ENCODE results near the gene CADM2. TPM values are rescaled to one million over a fixed set of nuclear protein-coding genes. Genes with fewer than 3 reads are reported as not detected.

The CADM2 gene
- total and polyA plus RNA-seq, 2 experiments from 2014 or later: 0.09 TPM; not detected in 1

GRCh38 chr3:85821130-85821756, 862.5 kb downstream of the CADM2 start:
- in situ Hi-C loops (cut with MboI): no loop called here
- no peak for TF ChIP-seq EZH2phosphoT487 (IDR thresholded peaks at IDR 0.05; ENCODE audit: insufficient read depth, low read depth)
- no peak for TF ChIP-seq EZH2 (IDR thresholded peaks at IDR 0.05; ENCODE audit: insufficient read depth, poor library complexity, severe bottlenecking)
- 12 to 36% methylated on average over 1 of the region's 1 CpG for WGBS, 2 experiments (ENCODE audit: low coverage in 1 of 2, low lambda C conversion rate in 2 of 2, missing lambda C conversion rate in 2 of 2)

GRCh38 chr3:85835857-85836440, 877.2 kb downstream of the CADM2 start:
- no peak for DNase-seq
- H3F3A ChIP-seq (ENCODE audit: insufficient read depth): no peaks in the 10 kb centered on the region
- no peak for TF ChIP-seq EZH2 (IDR thresholded peaks at IDR 0.05; ENCODE audit: insufficient read depth, poor library complexity, severe bottlenecking)
- TF ChIP-seq EZH2phosphoT487 (IDR thresholded peaks at IDR 0.05; ENCODE audit: insufficient read depth, low read depth): no peak
- H3K9ac ChIP-seq: no peak overlapping the region
- no peaks in the 10 kb centered on the region for H4K20me1 ChIP-seq (ENCODE audit: insufficient read depth)
- no peaks in the 10 kb centered on the region for H3K9me2 ChIP-seq (ENCODE audit: insufficient read depth)
- no peaks in the 10 kb centered on the region for H3K79me2 ChIP-seq (ENCODE audit: insufficient read depth)
- in situ Hi-C loops (cut with MboI): no loop called here
- 5 to 7% methylated on average over 1 of the region's 1 CpG for WGBS, 2 experiments (ENCODE audit: low coverage in 1 of 2, low lambda C conversion rate in 2 of 2, missing lambda C conversion rate in 2 of 2)
- no peaks in the 10 kb centered on the region for H3K4me1 ChIP-seq (ENCODE audit: insufficient read depth)
- H2AFZ ChIP-seq: no peak overlapping the region
- H3K9me3 ChIP-seq (ENCODE audit: low read depth): no peaks in the 10 kb centered on the region
- H3K27me3 ChIP-seq (replicated peaks; ENCODE audit: insufficient read depth): no peaks in the 10 kb centered on the region
- no peak overlapping the region for H3K4me3 ChIP-seq
- H3K36me3 ChIP-seq (ENCODE audit: low read depth): no peaks in the 10 kb centered on the region
- no peak overlapping the region for H3K4me2 ChIP-seq (ENCODE audit: unreplicated experiment)
- no peak overlapping the region for H3K27ac ChIP-seq

More at GRCh38 chr3:85821130-85821756, 862.5 kb downstream of the CADM2 start:
- H3K79me2 ChIP-seq (ENCODE audit: insufficient read depth): no peaks in the 10 kb centered on the region
- no peaks in the 10 kb centered on the region for H4K20me1 ChIP-seq (ENCODE audit: insufficient read depth)
- H3K9me3 ChIP-seq (ENCODE audit: low read depth): no peaks in the 10 kb centered on the region
- H3F3A ChIP-seq (ENCODE audit: insufficient read depth): no peaks in the 10 kb centered on the region
- no peak overlapping the region for H3K27ac ChIP-seq
- no peak overlapping the region for H2AFZ ChIP-seq
- H3K9ac ChIP-seq: no peak overlapping the region
- no peak overlapping the region for H3K4me2 ChIP-seq (ENCODE audit: unreplicated experiment)
- DNase-seq: peak; percentile 5
- H3K27me3 ChIP-seq (replicated peaks; ENCODE audit: insufficient read depth): no peaks in the 10 kb centered on the region
- no peaks in the 10 kb centered on the region for H3K36me3 ChIP-seq (ENCODE audit: low read depth)
- no peak overlapping the region for H3K4me3 ChIP-seq
- no peaks in the 10 kb centered on the region for H3K4me1 ChIP-seq (ENCODE audit: insufficient read depth)
- no peaks in the 10 kb centered on the region for H3K9me2 ChIP-seq (ENCODE audit: insufficient read depth)

GRCh38 chr3:85837402-85837801, 878.6 kb downstream of the CADM2 start:
- Histone ChIP-seq H3K27me3 (replicated peaks; ENCODE audit: insufficient read depth) (no peaks in the 10 kb centered on the region), H3K36me3 (ENCODE audit: low read depth) (no peaks in the 10 kb centered on the region), H3K9ac (no peak overlapping the region), H3F3A (ENCODE audit: insufficient read depth) (no peaks in the 10 kb centered on the region), H2AFZ (no peak overlapping the region), H3K27ac (no peak overlapping the region), H3K4me3 (no peak overlapping the region), H3K4me2 (ENCODE audit: unreplicated experiment) (no peak overlapping the region), H4K20me1 (ENCODE audit: insufficient read depth) (no peaks in the 10 kb centered on the region), H3K79me2 (ENCODE audit: insufficient read depth) (no peaks in the 10 kb centered on the region), H3K4me1 (ENCODE audit: insufficient read depth) (no peaks in the 10 kb centered on the region), H3K9me3 (ENCODE audit: low read depth) (no peaks in the 10 kb centered on the region), H3K9me2 (ENCODE audit: insufficient read depth) (no peaks in the 10 kb centered on the region)
- DNase-seq: no peak
- in situ Hi-C loops (cut with MboI): no loop called here
- no peak for TF ChIP-seq EZH2phosphoT487 (IDR thresholded peaks at IDR 0.05; ENCODE audit: insufficient read depth, low read depth)
- no peak for TF ChIP-seq EZH2 (IDR thresholded peaks at IDR 0.05; ENCODE audit: insufficient read depth, poor library complexity, severe bottlenecking)
- WGBS, 2 experiments (ENCODE audit: low coverage in 1 of 2, low lambda C conversion rate in 2 of 2, missing lambda C conversion rate in 2 of 2): 9 to 14% methylated on average over 3 of the region's 3 CpGs

GRCh38 chr3:85838921-85839320, 880.1 kb downstream of the CADM2 start:
- WGBS, 2 experiments (ENCODE audit: low coverage in 1 of 2, low lambda C conversion rate in 2 of 2, missing lambda C conversion rate in 2 of 2): 9 to 26% methylated on average over 1 of the region's 1 CpG
- no peaks in the 10 kb centered on the region for H3K79me2 ChIP-seq (ENCODE audit: insufficient read depth)
- no peaks in the 10 kb centered on the region for H4K20me1 ChIP-seq (ENCODE audit: insufficient read depth)
- H3K9me3 ChIP-seq (ENCODE audit: low read depth): no peaks in the 10 kb centered on the region
- no peak overlapping the region for H3K4me2 ChIP-seq (ENCODE audit: unreplicated experiment)
- no peaks in the 10 kb centered on the region for H3F3A ChIP-seq (ENCODE audit: insufficient read depth)
- no peak for TF ChIP-seq EZH2phosphoT487 (IDR thresholded peaks at IDR 0.05; ENCODE audit: insufficient read depth, low read depth)
- no peak for TF ChIP-seq EZH2 (IDR thresholded peaks at IDR 0.05; ENCODE audit: insufficient read depth, poor library complexity, severe bottlenecking)
- no peaks in the 10 kb centered on the region for H3K4me1 ChIP-seq (ENCODE audit: insufficient read depth)
- H3K4me3 ChIP-seq: no peak overlapping the region
- no peaks in the 10 kb centered on the region for H3K9me2 ChIP-seq (ENCODE audit: insufficient read depth)
- no peak for DNase-seq
- H3K36me3 ChIP-seq (ENCODE audit: low read depth): no peaks in the 10 kb centered on the region
- H3K27me3 ChIP-seq (replicated peaks; ENCODE audit: insufficient read depth): no peaks in the 10 kb centered on the region
- no peak overlapping the region for H3K27ac ChIP-seq
- H3K9ac ChIP-seq: no peak overlapping the region
- no peak overlapping the region for H2AFZ ChIP-seq
- in situ Hi-C loops (cut with MboI): no loop called here
